ENCODE results near the gene PDS5B. TPM values are rescaled to one million over a fixed set of nuclear protein-coding genes. Genes with fewer than 3 reads are reported as not detected.

PDS5B gene
- total and polyA plus RNA-seq, 2 experiments from 2014 or later, result 43.9 to 46.5 TPM

DNA sequence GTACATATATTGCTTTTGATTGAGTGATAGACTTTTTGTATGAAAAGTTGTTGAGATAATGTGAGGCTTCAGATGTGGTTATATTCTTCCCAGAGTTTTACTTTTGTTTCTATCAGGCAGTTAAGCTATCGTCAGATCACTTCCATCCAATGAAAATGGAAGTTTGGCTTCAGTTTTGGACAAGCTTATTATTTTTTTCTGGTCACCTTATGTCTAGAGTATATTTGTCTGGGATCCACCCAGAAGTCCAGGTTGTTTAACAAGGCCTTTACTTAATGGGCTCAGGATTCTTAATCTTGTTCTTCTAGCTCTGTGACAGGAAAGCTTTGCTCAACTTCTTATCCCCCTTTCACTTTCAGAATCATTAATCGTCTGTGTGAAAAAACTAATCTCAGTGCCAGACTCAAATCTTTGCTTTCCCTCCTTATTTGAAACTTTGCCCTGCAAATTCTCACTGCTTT, 150.9 kb downstream of the PDS5B start:
- H3K9me3 Mint-ChIP-seq, result no peaks in the 10 kb centered on the region
- Histone ChIP-seq H3K9me2 (ENCODE audit: insufficient read depth) (no peaks in the 10 kb centered on the region), H2AFZ (no peak overlapping the region), H3K4me2 (no peak overlapping the region), H3K36me3 (ENCODE audit: insufficient read depth) (no peaks in the 10 kb centered on the region), H3F3A (replicated peaks; ENCODE audit: low read depth) (no peaks in the 10 kb centered on the region), H3K27ac (ENCODE audit: low read depth) (no peak overlapping the region), H3K4me3 (no peak overlapping the region), H3K4me1 (ENCODE audit: insufficient read depth) (no peaks in the 10 kb centered on the region), H4K20me1 (replicated peaks; ENCODE audit: insufficient read depth) (no peaks in the 10 kb centered on the region), H3K27me3 (ENCODE audit: insufficient read depth) (no peaks in the 10 kb centered on the region), H3K79me2 (replicated peaks; ENCODE audit: insufficient read depth) (no peaks in the 10 kb centered on the region)
- no peaks in the 10 kb centered on the region; the same call in 2 of the 3 replicates for H3K36me3 Mint-ChIP-seq (ENCODE audit: low read depth)
- H3K4me1 Mint-ChIP-seq, result no peaks in the 10 kb centered on the region
- no peak for DNase-seq (ENCODE audit: low spot score)
- no peak overlapping the region for H3K4me3 Mint-ChIP-seq
- ATAC-seq, result no peak
- H3K27me3 Mint-ChIP-seq (ENCODE audit: insufficient read depth, low read depth, poor library complexity), result peaks cover 1% of the 10 kb centered on the region
- no peak overlapping the region for H3K27ac Mint-ChIP-seq
- TF ChIP-seq, protein P1, sequence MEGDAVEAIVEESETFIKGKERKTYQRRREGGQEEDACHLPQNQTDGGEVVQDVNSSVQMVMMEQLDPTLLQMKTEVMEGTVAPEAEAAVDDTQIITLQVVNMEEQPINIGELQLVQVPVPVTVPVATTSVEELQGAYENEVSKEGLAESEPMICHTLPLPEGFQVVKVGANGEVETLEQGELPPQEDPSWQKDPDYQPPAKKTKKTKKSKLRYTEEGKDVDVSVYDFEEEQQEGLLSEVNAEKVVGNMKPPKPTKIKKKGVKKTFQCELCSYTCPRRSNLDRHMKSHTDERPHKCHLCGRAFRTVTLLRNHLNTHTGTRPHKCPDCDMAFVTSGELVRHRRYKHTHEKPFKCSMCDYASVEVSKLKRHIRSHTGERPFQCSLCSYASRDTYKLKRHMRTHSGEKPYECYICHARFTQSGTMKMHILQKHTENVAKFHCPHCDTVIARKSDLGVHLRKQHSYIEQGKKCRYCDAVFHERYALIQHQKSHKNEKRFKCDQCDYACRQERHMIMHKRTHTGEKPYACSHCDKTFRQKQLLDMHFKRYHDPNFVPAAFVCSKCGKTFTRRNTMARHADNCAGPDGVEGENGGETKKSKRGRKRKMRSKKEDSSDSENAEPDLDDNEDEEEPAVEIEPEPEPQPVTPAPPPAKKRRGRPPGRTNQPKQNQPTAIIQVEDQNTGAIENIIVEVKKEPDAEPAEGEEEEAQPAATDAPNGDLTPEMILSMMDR (conservative IDR thresholded peaks at IDR 0.05; ENCODE audit: low read depth in 2 of 2), result no peak
- TF ChIP-seq STAT1 (IDR thresholded peaks at IDR 0.05; ENCODE audit: unreplicated experiment) (no peak), CREB1 (CRISPR knock-in tag; IDR thresholded peaks at IDR 0.05; ENCODE audit: low read depth) (no peak), JUNB (IDR thresholded peaks at IDR 0.05; ENCODE audit: unreplicated experiment) (no peak), POLR2AphosphoS5 (IDR thresholded peaks at IDR 0.05; ENCODE audit: low read depth) (no peak), ZNF331 (CRISPR knock-in tag; IDR thresholded peaks at IDR 0.05; ENCODE audit: low read depth) (no peak), NANOG (IDR thresholded peaks at IDR 0.05; ENCODE audit: borderline replicate concordance) (no peak), ZNF114 (CRISPR knock-in tag; IDR thresholded peaks at IDR 0.05) (no peak), EZH2 (IDR thresholded peaks at IDR 0.05; ENCODE audit: low read depth, unreplicated experiment) (no peak), EZH2phosphoT487 (IDR thresholded peaks at IDR 0.05; ENCODE audit: unreplicated experiment) (no peak)
- TF ChIP-seq, protein P2, sequence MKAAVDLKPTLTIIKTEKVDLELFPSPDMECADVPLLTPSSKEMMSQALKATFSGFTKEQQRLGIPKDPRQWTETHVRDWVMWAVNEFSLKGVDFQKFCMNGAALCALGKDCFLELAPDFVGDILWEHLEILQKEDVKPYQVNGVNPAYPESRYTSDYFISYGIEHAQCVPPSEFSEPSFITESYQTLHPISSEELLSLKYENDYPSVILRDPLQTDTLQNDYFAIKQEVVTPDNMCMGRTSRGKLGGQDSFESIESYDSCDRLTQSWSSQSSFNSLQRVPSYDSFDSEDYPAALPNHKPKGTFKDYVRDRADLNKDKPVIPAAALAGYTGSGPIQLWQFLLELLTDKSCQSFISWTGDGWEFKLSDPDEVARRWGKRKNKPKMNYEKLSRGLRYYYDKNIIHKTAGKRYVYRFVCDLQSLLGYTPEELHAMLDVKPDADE (IDR thresholded peaks at IDR 0.05), result no peak
- TF ChIP-seq, protein P3, sequence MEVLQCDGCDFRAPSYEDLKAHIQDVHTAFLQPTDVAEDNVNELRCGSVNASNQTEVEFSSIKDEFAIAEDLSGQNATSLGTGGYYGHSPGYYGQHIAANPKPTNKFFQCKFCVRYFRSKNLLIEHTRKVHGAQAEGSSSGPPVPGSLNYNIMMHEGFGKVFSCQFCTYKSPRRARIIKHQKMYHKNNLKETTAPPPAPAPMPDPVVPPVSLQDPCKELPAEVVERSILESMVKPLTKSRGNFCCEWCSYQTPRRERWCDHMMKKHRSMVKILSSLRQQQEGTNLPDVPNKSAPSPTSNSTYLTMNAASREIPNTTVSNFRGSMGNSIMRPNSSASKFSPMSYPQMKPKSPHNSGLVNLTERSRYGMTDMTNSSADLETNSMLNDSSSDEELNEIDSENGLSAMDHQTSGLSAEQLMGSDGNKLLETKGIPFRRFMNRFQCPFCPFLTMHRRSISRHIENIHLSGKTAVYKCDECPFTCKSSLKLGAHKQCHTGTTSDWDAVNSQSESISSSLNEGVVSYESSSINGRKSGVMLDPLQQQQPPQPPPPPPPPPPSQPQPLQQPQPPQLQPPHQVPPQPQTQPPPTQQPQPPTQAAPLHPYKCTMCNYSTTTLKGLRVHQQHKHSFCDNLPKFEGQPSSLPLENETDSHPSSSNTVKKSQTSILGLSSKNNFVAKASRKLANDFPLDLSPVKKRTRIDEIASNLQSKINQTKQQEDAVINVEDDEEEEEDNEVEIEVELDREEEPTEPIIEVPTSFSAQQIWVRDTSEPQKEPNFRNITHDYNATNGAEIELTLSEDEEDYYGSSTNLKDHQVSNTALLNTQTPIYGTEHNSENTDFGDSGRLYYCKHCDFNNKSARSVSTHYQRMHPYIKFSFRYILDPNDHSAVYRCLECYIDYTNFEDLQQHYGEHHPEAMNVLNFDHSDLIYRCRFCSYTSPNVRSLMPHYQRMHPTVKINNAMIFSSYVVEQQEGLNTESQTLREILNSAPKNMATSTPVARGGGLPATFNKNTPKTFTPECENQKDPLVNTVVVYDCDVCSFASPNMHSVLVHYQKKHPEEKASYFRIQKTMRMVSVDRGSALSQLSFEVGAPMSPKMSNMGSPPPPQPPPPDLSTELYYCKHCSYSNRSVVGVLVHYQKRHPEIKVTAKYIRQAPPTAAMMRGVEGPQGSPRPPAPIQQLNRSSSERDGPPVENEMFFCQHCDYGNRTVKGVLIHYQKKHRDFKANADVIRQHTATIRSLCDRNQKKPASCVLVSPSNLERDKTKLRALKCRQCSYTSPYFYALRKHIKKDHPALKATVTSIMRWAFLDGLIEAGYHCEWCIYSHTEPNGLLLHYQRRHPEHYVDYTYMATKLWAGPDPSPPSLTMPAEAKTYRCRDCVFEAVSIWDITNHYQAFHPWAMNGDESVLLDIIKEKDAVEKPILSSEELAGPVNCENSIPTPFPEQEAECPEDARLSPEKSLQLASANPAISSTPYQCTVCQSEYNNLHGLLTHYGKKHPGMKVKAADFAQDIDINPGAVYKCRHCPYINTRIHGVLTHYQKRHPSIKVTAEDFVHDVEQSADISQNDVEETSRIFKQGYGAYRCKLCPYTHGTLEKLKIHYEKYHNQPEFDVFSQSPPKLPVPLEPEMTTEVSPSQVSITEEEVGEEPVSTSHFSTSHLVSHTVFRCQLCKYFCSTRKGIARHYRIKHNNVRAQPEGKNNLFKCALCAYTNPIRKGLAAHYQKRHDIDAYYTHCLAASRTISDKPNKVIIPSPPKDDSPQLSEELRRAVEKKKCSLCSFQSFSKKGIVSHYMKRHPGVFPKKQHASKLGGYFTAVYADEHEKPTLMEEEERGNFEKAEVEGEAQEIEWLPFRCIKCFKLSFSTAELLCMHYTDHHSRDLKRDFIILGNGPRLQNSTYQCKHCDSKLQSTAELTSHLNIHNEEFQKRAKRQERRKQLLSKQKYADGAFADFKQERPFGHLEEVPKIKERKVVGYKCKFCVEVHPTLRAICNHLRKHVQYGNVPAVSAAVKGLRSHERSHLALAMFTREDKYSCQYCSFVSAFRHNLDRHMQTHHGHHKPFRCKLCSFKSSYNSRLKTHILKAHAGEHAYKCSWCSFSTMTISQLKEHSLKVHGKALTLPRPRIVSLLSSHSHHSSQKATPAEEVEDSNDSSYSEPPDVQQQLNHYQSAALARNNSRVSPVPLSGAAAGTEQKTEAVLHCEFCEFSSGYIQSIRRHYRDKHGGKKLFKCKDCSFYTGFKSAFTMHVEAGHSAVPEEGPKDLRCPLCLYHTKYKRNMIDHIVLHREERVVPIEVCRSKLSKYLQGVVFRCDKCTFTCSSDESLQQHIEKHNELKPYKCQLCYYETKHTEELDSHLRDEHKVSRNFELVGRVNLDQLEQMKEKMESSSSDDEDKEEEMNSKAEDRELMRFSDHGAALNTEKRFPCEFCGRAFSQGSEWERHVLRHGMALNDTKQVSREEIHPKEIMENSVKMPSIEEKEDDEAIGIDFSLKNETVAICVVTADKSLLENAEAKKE (CRISPR knock-in tag; IDR thresholded peaks at IDR 0.05), result no peak
- TF ChIP-seq, protein P4, sequence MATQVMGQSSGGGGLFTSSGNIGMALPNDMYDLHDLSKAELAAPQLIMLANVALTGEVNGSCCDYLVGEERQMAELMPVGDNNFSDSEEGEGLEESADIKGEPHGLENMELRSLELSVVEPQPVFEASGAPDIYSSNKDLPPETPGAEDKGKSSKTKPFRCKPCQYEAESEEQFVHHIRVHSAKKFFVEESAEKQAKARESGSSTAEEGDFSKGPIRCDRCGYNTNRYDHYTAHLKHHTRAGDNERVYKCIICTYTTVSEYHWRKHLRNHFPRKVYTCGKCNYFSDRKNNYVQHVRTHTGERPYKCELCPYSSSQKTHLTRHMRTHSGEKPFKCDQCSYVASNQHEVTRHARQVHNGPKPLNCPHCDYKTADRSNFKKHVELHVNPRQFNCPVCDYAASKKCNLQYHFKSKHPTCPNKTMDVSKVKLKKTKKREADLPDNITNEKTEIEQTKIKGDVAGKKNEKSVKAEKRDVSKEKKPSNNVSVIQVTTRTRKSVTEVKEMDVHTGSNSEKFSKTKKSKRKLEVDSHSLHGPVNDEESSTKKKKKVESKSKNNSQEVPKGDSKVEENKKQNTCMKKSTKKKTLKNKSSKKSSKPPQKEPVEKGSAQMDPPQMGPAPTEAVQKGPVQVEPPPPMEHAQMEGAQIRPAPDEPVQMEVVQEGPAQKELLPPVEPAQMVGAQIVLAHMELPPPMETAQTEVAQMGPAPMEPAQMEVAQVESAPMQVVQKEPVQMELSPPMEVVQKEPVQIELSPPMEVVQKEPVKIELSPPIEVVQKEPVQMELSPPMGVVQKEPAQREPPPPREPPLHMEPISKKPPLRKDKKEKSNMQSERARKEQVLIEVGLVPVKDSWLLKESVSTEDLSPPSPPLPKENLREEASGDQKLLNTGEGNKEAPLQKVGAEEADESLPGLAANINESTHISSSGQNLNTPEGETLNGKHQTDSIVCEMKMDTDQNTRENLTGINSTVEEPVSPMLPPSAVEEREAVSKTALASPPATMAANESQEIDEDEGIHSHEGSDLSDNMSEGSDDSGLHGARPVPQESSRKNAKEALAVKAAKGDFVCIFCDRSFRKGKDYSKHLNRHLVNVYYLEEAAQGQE (IDR thresholded peaks at IDR 0.05; ENCODE audit: unreplicated experiment), result no peak

Data from GM23338 (cell line).